ENCODE measurements around the gene CTNNB1.

The CTNNB1 gene

DNA sequence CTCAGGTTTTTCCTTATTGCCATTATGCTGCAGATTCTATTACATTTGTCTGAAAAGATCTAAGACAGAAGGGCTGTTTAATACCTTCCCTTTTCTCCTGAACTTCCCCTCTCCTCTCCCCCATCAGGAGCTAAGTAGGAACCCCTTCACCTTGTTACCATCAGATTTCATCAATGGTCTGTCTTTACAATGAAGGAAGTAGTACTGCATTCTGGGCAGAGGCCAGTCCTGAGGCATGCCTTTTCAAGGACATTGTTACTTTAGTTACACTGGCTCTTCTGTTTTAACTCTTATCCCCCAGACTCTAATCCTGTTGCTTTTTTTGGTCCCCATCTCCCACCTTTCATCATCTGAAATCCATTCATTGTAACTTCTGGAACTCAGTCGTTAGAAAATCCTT lies 8.1 kb downstream of the CTNNB1 start:
- Histone ChIP-seq H3K4me1 (ENCODE audit: control insufficient read depth, low read length) (peaks cover 22% of the 10 kb centered on the region), H3K9me2 (replicated peaks; ENCODE audit: control insufficient read depth, low read length) (no peaks in the 10 kb centered on the region), H3K79me2 (ENCODE audit: control insufficient read depth, low read length) (peaks cover 100% of the 10 kb centered on the region), H3K36me3 (ENCODE audit: control insufficient read depth, low read length) (peaks cover 44% of the 10 kb centered on the region), H3K27me3 (ENCODE audit: control insufficient read depth, low read length) (no peaks in the 10 kb centered on the region), H4K20me1 (ENCODE audit: control insufficient read depth, insufficient read depth, low read depth, low read length) (peaks cover 65% of the 10 kb centered on the region), H3K9me3 (ENCODE audit: control insufficient read depth, insufficient read depth, low read length) (no peaks in the 10 kb centered on the region), H3K4me2 (ENCODE audit: low read length) (no peak overlapping the region), H3K4me3 (ENCODE audit: low read length) (no peak overlapping the region), H3K27ac (ENCODE audit: low read depth, low read length) (no peak overlapping the region), H3F3A (ENCODE audit: control insufficient read depth, insufficient read depth) (0 out of 2 replicates have a peak, but pooled peaks cover 2% of the 10 kb centered on the region)
- no peak for TF ChIP-seq EZH2phosphoT487 (IDR thresholded peaks at IDR 0.05; ENCODE audit: borderline replicate concordance, low read length)
- TF ChIP-seq, protein P1, sequence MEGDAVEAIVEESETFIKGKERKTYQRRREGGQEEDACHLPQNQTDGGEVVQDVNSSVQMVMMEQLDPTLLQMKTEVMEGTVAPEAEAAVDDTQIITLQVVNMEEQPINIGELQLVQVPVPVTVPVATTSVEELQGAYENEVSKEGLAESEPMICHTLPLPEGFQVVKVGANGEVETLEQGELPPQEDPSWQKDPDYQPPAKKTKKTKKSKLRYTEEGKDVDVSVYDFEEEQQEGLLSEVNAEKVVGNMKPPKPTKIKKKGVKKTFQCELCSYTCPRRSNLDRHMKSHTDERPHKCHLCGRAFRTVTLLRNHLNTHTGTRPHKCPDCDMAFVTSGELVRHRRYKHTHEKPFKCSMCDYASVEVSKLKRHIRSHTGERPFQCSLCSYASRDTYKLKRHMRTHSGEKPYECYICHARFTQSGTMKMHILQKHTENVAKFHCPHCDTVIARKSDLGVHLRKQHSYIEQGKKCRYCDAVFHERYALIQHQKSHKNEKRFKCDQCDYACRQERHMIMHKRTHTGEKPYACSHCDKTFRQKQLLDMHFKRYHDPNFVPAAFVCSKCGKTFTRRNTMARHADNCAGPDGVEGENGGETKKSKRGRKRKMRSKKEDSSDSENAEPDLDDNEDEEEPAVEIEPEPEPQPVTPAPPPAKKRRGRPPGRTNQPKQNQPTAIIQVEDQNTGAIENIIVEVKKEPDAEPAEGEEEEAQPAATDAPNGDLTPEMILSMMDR (IDR thresholded peaks at IDR 0.05; ENCODE audit: low read depth, low read length, poor library complexity, severe bottlenecking) = no peak

DNA sequence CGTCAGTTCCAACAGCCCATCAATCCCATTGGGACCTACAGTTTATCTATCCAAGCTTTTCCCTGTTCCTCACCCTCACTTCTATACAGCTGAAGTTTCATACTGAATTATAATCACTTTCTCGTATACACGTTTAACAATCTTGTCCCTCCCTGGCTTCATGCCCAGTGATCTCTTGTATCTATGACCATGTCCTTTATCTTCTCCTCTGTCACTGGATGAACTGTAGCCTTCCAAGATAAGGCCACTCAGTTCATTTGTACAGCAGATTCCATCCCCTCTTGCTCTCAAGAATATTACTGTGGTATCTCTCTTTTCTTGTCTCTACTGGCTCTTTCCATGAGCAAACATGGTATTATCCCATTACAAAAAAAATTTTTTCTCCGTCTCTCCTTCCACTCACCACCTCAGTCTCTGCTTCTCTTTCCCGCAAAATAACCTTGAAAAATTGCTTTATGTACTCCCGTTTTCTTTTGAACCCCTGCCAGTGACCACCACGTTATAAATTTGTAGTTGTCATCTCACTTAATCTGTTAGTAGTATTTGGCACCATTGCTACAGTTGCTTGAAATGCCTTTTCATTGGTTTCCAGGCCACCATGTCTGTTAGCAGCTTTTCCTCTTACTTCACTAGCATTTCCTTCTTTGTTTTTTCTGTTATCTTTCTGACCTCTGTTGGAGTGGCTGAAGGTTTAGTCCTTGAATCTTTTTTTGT lies 9.4 kb downstream of the CTNNB1 start:
- no peaks in the 10 kb centered on the region for H3F3A ChIP-seq (ENCODE audit: control insufficient read depth, insufficient read depth)
- no peak overlapping the region for H3K27ac ChIP-seq (ENCODE audit: low read depth, low read length)
- peaks cover 17% of the 10 kb centered on the region for H3K4me1 ChIP-seq (ENCODE audit: control insufficient read depth, low read length)
- peaks cover 36% of the 10 kb centered on the region for H3K36me3 ChIP-seq (ENCODE audit: control insufficient read depth, low read length)
- peaks cover 67% of the 10 kb centered on the region for H4K20me1 ChIP-seq (ENCODE audit: control insufficient read depth, insufficient read depth, low read depth, low read length)
- H3K27me3 ChIP-seq (ENCODE audit: control insufficient read depth, low read length) = no peaks in the 10 kb centered on the region
- no peak for TF ChIP-seq EZH2phosphoT487 (IDR thresholded peaks at IDR 0.05; ENCODE audit: borderline replicate concordance, low read length)
- H3K9me3 ChIP-seq (ENCODE audit: control insufficient read depth, insufficient read depth, low read length) = no peaks in the 10 kb centered on the region
- H3K79me2 ChIP-seq (ENCODE audit: control insufficient read depth, low read length) = peaks cover 100% of the 10 kb centered on the region
- no peak overlapping the region for H3K4me3 ChIP-seq (ENCODE audit: low read length)
- H3K9me2 ChIP-seq (replicated peaks; ENCODE audit: control insufficient read depth, low read length) = no peaks in the 10 kb centered on the region
- no peak overlapping the region for H3K4me2 ChIP-seq (ENCODE audit: low read length)

DNA sequence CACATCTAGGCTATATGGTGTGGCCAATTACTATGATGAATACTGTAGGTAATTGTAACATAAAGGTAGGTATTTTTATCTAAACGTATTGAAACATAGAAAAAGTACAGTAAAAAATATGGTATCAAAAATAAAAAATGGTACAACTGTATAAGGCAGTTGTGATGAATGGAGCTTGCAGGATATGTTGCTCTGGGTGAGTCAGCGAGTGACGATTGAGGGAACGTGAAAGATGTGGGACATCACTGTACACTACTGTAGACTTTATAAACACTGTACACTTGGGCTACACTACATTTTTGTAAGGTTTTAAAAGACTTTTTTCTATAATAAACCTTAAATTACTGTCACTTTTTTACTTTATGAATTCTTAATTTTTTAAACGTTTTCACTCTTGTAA lies 10.3 kb downstream of the CTNNB1 start:
- Histone ChIP-seq H3K27me3 (ENCODE audit: control insufficient read depth, low read length) (no peaks in the 10 kb centered on the region), H3K79me2 (ENCODE audit: control insufficient read depth, low read length) (peaks cover 100% of the 10 kb centered on the region), H3F3A (ENCODE audit: control insufficient read depth, insufficient read depth) (no peaks in the 10 kb centered on the region), H3K4me2 (ENCODE audit: low read length) (no peak overlapping the region), H3K27ac (ENCODE audit: low read depth, low read length) (no peak overlapping the region), H3K36me3 (ENCODE audit: control insufficient read depth, low read length) (peaks cover 26% of the 10 kb centered on the region), H3K9me3 (ENCODE audit: control insufficient read depth, insufficient read depth, low read length) (no peaks in the 10 kb centered on the region), H3K4me3 (ENCODE audit: low read length) (no peak overlapping the region), H3K4me1 (ENCODE audit: control insufficient read depth, low read length) (peaks cover 8% of the 10 kb centered on the region; the same call in 1 of the 2 replicates), H4K20me1 (ENCODE audit: control insufficient read depth, insufficient read depth, low read depth, low read length) (peaks cover 61% of the 10 kb centered on the region), H3K9me2 (replicated peaks; ENCODE audit: control insufficient read depth, low read length) (no peaks in the 10 kb centered on the region)
- TF ChIP-seq, protein P1 (IDR thresholded peaks at IDR 0.05; ENCODE audit: low read depth, low read length, poor library complexity, severe bottlenecking) = no peak
- TF ChIP-seq EZH2phosphoT487 (IDR thresholded peaks at IDR 0.05; ENCODE audit: borderline replicate concordance, low read length) = no peak

DNA sequence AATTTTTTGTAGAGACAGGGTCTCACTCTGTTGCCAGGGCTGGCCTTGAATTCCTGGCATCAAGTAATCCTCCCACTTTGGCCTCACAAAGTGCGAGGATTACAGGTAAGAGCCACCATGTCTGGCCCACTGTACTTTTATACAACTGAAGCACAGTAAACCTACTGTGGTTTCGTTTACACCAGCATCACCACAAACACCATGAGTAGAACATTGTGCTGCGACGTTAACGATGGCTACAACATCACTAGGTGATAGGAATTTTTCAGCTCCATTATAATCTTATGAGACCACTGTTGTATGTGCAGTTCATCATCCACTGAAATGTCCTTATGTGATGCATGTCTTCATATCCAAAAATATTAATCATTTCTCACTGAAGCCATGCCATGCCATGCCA lies 11.7 kb downstream of the CTNNB1 start:
- H3K4me1 ChIP-seq (ENCODE audit: control insufficient read depth, low read length) = peaks cover 5% of the 10 kb centered on the region; the same call in 1 of the 2 replicates
- no peaks in the 10 kb centered on the region for H3K27me3 ChIP-seq (ENCODE audit: control insufficient read depth, low read length)
- H3K4me3 ChIP-seq (ENCODE audit: low read length) = no peak overlapping the region
- no peak overlapping the region for H3K4me2 ChIP-seq (ENCODE audit: low read length)
- no peaks in the 10 kb centered on the region for H3K9me3 ChIP-seq (ENCODE audit: control insufficient read depth, insufficient read depth, low read length)
- no peaks in the 10 kb centered on the region for H3K9me2 ChIP-seq (replicated peaks; ENCODE audit: control insufficient read depth, low read length)
- H3K27ac ChIP-seq (ENCODE audit: low read depth, low read length) = no peak overlapping the region
- no peaks in the 10 kb centered on the region for H3F3A ChIP-seq (ENCODE audit: control insufficient read depth, insufficient read depth)
- peaks cover 25% of the 10 kb centered on the region for H3K36me3 ChIP-seq (ENCODE audit: control insufficient read depth, low read length)
- no peak for TF ChIP-seq EZH2phosphoT487 (IDR thresholded peaks at IDR 0.05; ENCODE audit: borderline replicate concordance, low read length)
- TF ChIP-seq, protein P1 (IDR thresholded peaks at IDR 0.05; ENCODE audit: low read depth, low read length, poor library complexity, severe bottlenecking) = no peak
- peaks cover 100% of the 10 kb centered on the region for H3K79me2 ChIP-seq (ENCODE audit: control insufficient read depth, low read length)
- peaks cover 64% of the 10 kb centered on the region for H4K20me1 ChIP-seq (ENCODE audit: control insufficient read depth, insufficient read depth, low read depth, low read length)
